GM06990 (cell line): Measurements from ENCODE around the gene ORAI2.
"Not testable (repeated sequence)": the region's sequence is repeated elsewhere in the genome, so short reads cannot be mapped to it uniquely, and the experiment has no call there.

Experiments
- DNase-seq: peaks from one replicate; pipeline ENCODE4 v3.0.0-alpha.2; 2011; ENCODE audit not compliant: insufficient read length; ENCODE audit errors: extremely low read depth
- H3K27me3 ChIP-seq: replicated peaks from 2 replicates; pipeline ENCODE4 v1.6.0; 2011; ENCODE audit warnings: low read length; ENCODE audit not compliant: control insufficient read depth, insufficient read depth
- H3K36me3 ChIP-seq: 2 replicates; pipeline ENCODE4 v1.5.1; 2011; ENCODE audit warnings: low read length; ENCODE audit not compliant: control insufficient read depth, insufficient read depth
- H3K4me3 ChIP-seq: replicated peaks from 2 replicates; pipeline ENCODE4 v1.5.1; 2011; ENCODE audit warnings: low read depth, mild to moderate bottlenecking, control low read depth, low read length
- TF ChIP-seq, protein P1 (sequence below): IDR thresholded peaks from 2 replicates; pipeline ENCODE4 v1.5.1; 2011; ENCODE audit warnings: low read length, control low read depth, mild to moderate bottlenecking, inconsistent platforms; ENCODE audit not compliant: insufficient read depth, poor library complexity, severe bottlenecking

The ORAI2 gene

DNA sequence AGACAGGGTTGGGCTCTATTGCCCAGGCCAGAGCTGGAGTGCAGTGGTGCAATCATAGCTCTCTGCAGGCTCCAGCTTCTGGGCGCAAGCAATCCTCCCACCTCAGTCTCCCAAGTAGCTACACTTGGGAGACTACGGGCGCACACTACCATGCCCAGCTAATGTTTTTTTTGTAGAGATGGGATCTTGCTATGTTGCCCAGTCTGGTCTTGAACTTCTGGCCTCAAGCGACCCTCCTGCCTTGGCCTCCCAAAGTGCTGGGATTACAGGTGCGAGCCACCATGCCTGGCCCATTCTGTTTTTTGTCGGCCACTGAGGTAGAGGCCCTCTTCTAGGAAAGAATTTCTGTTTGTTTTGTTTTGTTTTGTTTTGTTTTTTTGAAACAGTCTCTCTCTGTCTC is 19.1 kb downstream of the ORAI2 start:
- no peak for DNase-seq
- TF ChIP-seq, protein P1, sequence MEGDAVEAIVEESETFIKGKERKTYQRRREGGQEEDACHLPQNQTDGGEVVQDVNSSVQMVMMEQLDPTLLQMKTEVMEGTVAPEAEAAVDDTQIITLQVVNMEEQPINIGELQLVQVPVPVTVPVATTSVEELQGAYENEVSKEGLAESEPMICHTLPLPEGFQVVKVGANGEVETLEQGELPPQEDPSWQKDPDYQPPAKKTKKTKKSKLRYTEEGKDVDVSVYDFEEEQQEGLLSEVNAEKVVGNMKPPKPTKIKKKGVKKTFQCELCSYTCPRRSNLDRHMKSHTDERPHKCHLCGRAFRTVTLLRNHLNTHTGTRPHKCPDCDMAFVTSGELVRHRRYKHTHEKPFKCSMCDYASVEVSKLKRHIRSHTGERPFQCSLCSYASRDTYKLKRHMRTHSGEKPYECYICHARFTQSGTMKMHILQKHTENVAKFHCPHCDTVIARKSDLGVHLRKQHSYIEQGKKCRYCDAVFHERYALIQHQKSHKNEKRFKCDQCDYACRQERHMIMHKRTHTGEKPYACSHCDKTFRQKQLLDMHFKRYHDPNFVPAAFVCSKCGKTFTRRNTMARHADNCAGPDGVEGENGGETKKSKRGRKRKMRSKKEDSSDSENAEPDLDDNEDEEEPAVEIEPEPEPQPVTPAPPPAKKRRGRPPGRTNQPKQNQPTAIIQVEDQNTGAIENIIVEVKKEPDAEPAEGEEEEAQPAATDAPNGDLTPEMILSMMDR, result no peak
- Histone ChIP-seq H3K4me3 (no peak overlapping the region), H3K36me3 (peaks cover 12% of the 10 kb centered on the region), H3K27me3 (no peaks in the 10 kb centered on the region)

DNA sequence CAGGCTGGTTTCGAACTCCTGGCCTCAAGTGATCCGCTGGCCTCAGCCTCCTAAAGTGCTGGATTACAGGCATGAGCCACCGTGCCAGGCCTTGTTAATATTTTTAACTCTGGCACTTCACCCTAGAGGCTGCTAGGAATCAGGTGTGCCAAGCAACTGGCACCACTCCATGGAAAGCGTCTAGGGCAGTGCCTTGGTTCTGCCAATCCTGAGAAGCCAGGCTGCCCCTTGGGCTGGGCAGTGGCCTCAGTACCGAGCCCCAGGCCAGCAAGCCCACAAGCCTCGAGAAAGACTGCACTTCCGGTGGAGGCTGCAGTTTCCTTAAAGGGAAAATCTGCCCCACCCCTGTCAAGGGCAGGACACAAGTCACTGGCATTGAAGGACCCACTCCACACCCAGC is 19.9 kb downstream of the ORAI2 start:
- TF ChIP-seq, protein P1, result no peak

DNA sequence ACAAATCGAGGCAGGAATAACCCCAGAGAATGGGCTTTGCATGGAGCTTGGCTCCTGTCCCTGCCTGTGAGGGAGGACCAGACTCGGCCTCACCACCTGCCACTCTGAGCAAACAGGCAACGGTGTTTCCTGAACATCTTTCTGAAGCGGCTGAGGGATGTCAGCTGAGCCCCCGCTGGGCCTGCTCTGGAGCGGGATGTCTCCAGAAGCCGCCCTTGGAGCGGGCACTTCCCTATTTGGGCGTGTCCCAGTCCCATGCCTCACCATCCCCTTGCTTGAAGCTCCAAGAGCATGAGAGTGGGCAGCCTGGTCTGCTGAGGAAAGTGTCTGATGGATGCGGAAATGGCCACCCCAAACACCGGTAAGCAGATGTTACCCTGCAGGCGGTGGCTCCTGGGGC is 21.1 kb downstream of the ORAI2 start:
- no peak for DNase-seq
- Histone ChIP-seq H3K36me3 (peaks cover 8% of the 10 kb centered on the region), H3K4me3 (no peak overlapping the region), H3K27me3 (no peaks in the 10 kb centered on the region)
- TF ChIP-seq, protein P1, result no peak

More for the DNA sequence above, 19.9 kb downstream of the ORAI2 start:
- no peak for DNase-seq
- no peaks in the 10 kb centered on the region for H3K27me3 ChIP-seq
- peaks cover 6% of the 10 kb centered on the region for H3K36me3 ChIP-seq
- H3K4me3 ChIP-seq, result no peak overlapping the region

DNA sequence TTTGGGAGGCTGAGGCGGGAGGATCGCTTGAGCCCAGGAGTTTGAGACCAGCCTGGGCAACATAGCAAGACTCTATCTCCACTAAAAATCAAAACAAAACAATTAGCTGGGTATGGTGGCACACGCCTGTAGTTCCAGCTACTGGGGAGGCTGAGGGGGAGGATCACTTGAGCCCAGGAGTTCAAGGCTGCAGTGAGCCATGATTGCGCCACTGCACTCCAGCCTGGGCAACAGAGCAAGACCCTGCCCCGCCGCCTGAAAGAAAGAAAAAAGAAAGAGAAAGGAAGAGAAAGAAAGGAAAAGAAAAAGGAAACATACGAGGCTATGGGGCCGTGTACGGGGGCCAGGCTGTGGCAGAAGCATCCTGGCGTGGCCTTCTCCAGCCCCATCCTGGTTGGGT is 21.6 kb downstream of the ORAI2 start:
- H3K4me3 ChIP-seq, DNase-seq, H3K27me3 ChIP-seq, H3K36me3 ChIP-seq: not testable (repeated sequence)

DNA sequence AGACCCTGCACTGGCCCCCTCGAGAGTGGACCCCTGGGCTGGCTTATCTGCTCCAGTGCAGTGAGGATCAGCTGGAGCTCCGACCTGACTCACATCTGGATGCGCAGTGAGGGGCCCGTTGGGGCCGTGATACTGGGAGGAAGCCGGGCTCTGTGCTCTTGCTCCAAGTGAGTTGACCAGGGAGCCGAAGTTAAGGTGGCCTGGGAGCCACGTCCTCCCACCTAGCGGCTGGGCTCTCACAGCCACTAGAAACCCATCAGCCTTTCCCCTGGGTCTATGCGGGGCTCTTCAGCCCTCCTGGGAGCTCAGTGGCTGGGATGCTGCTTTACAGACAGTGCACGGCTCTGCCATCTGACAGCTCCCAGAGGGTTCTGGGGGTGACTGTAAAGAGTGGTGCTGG is 22.2 kb downstream of the ORAI2 start:
- no peaks in the 10 kb centered on the region for H3K27me3 ChIP-seq
- H3K36me3 ChIP-seq, result peaks cover 9% of the 10 kb centered on the region
- TF ChIP-seq, protein P1, result no peak
- DNase-seq, result no peak
- H3K4me3 ChIP-seq, result no peak overlapping the region

DNA sequence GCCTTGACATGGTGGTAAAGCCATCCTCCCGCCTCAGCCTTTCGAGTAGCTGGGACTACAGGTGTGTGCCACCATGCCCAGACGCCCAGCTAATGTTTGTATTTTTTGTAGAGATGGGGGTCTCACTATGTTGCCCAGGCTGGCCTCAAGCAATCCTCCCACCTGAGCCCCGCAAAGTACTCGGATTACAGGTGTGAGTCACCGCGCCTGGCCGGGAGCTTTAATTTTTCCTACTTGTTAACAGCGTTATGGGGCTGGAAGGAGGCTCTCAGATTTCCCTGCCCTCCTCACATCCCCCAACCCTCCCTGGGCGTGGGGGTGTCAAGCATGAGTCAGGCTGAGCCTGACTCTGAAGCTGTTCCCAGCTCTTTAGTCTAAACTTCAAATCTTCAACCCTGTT is 23.0 kb downstream of the ORAI2 start:
- peaks cover 9% of the 10 kb centered on the region for H3K36me3 ChIP-seq
- no peaks in the 10 kb centered on the region for H3K27me3 ChIP-seq
- H3K4me3 ChIP-seq, result no peak overlapping the region
- no peak for DNase-seq
- TF ChIP-seq, protein P1, result no peak
